ENCODE results near the gene STK39. TPM values are rescaled to one million over a fixed set of nuclear protein-coding genes. Genes with fewer than 3 reads are reported as not detected.
"Not testable (repeated sequence)": the region's sequence is repeated elsewhere in the genome, so short reads cannot be mapped to it uniquely, and the experiment has no call there.

The STK39 gene
- 28.3 TPM for polyA plus RNA-seq (2013, experiment 1 of 2; ENCODE audit: insufficient read length)
- 32.3 TPM for polyA plus RNA-seq (2013, experiment 2 of 2; ENCODE audit: insufficient read length)

DNA sequence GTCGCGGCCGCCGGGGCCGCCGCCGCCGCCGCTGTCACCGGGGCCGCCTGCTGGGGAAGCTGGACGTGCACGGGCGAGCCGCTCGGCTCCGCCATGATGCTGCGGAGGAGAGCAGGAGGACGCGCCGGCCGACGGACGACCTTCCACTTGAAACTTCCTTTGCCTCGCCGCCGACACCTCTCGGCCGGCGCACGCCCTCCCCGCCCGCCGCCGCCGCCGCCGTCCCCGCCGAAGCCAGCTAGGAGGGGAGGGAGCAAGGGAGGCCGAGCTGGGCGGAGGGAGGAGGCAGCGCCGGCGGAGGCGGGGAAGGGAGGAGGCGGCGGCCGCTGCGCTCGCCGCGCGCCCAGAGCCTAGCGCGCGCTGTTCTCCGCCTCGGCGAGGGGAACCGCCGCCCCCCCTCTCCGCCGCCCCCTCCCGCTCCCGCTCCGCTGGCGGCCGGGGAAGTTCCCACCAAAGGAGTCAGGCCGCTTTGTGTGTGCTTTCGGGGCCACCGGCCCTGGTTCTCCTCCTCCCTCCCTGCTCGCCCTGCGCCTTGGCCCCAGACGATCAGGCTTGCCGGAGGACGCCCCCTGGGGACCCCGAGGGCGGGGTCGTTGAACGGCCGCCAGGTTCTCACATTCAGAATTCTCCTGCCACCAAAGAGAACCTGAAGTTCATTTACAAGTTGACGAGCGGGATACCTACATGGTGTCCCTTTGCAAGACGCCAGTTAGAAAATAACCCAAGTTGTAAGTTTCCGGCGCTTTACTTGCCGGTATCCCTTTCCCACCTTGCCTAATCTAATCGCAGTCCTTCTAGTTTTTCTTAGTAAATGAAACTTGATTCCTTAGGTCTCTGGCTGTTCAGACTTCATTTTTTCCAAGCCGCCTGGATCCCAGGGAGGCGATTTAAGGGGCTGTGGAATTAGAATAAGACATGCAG lies at the start of gene STK39:
Gene STK39, minus strand, starts transcription at position 255 of the 921 bp plus-strand sequence. Its CDS starts 160 bp downstream, at position 95.
- DNase-seq = peak; percentile 84

DNA sequence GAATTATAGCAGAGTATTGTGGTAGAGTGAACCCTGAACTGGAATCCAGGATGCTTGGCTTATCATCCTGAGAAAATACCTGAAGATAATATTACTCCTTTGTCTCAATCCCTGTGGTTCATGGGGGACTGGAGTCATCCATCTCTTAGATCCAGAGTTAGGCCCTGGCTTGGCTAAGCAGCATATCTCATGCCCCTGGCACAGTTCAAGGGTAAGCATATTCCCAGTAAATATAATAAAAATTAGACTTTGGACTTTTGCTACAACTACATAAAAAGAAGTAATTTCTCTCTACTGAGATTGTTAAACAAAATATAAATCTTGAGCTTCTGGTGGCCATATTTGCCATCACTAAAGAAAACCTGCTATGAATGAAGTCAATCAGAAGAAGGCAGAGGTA lies 47.7 kb upstream of the STK39 start:
- no peak for DNase-seq

DNA sequence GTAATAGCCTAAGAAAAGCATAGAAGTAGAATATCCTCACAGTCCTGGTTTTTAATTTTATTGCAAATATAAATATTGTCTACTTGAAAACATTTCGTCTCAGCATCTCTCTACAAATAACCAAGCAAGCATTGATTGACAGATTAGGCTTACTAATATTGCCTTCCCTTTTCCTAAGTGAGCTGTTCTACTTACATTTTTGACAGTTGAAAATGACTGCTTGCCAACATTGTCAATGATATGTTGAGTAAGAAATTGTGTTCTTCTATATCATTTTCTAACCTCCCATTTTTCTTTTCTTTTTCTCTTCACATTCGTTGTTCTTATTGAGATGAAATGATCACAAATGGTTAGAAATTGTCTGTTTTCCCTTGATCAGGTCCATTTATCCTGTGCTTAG lies 47.0 kb upstream of the STK39 start:
- no peak for DNase-seq

DNA sequence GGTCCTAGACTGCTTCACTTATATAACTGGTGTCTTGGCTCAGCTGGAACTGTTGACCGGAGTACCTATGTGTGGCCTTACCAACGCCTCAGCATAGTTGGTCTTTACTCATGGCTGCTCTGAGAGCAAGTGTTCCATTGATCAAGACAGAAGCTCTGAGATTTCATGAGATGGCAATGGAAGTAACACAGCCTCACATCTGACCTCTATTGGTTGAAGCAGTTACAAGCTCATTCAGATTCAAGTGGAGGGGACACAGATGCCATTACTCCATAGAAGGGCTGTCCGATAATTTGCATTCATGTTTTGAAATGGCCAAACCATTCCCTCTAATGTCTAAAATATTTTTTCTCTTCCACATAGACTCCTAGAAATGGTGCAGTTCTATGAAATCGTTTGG lies 46.4 kb upstream of the STK39 start:
- no peak for DNase-seq

DNA sequence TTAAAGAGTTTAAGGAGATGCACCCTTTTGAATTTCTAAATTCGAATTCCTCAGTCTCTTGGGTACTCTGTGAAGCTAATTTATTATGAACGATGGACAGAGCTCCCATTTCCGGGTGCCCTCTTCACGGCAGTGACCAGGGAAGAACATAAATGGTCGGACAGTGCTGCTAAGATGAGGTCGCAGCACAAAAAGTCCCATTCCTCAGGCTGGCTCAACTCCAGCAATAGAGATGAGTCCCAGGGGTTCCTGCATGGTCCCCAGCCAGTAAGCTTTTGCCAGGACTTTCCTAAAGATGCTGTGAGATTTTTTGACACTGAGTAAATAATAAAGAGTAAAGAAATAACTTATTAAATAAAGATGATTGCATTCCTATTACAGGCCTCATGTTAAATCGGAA lies 43.0 kb upstream of the STK39 start:
- no peak for DNase-seq

DNA sequence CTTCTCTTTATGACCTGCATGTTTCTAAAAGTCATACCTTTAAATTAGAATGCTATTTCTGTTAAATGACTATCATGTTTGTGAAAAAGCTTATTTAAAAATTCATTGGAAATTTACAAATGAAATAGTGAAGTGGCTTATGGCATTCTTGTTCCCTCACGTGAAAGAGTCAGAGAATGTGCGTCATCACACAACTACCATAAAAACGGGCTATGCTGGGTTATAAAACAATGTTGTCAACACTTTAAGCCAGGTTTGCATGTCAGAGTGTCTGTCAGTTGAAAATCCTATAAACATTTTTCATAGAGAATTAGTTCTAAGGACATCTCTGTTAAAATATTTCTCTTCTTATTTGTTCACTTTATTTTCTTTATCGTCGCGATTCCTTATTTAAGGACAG lies 42.5 kb upstream of the STK39 start:
- no peak for DNase-seq

DNA sequence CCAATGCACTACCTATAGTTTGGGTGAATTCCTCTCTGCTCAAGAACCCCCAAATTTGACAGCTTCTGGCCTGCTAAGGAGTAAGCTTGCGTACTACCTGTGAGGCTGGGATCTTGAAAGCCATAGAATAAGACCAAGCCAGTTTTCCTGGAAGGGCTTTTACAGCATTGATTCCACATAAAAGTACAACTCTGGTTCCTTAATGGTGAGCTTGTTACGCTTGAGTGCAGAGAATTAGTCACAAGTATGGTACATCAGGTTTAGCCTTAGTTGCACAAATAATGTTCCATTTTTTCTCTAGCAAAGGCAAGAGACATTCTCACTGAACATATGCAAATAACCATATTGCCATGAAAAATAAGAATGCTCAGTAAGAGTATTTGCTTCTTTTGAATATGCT lies 39.1 kb upstream of the STK39 start:
- no peak for DNase-seq

DNA sequence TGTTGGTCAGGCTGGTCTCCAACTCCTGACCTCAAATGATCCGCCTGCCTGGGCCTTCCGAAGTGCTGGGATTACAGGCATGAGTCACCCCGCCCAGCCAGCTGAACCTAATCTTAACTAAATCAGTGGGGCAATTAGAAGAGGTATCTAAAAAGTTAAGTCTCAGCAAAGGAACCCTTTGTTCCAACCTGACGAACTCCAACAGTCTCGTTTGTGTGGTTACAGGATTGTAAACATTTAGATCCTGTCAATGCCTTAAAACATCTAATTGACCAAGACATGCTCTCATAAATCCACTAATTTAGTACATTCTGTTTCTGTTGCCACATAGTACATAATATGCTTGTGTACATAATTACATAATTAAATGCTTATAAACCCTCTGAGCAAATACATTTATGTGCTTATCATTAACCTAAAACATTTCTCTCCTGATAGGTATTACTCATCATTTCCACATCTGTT lies 31.1 kb upstream of the STK39 start:
- DNase-seq = no peak

DNA sequence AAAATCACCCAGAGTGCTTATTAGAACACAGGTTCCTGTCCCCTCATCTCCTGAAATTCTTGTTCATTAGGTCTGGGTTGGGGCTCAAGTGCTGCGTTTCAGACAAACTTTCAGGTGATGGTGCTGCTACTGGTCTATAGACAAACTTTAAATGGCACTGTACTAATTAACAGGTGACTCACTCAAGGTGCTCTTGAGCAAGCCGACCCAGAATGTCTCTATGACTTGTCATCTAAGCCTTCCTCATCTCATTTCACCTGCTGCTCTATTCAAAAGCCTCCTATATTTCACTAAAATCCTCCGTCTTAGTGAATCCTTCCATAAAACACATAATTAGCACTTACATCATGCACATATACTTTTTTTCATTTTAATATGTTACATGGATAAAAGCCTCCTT lies 29.9 kb upstream of the STK39 start:
- DNase-seq = no peak

DNA sequence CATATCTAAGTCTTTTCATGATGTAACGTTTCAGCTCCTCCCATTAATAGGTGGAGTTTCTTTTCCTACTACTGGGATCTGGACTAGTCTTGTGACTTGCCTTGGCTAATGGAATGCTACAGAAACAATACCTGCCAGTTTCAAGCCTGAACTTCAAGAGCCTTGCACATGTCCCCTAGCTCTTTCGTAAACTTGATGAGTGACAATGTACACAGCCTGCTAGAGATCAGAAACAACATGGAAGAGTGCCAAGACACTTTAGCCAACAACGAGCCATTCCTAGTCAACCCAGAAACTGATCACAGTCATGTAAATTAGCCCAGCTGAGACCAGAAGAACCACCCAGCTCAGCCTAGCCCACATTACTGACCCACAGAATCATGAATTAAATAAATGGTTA lies 24.8 kb upstream of the STK39 start:
- DNase-seq = no peak

DNA sequence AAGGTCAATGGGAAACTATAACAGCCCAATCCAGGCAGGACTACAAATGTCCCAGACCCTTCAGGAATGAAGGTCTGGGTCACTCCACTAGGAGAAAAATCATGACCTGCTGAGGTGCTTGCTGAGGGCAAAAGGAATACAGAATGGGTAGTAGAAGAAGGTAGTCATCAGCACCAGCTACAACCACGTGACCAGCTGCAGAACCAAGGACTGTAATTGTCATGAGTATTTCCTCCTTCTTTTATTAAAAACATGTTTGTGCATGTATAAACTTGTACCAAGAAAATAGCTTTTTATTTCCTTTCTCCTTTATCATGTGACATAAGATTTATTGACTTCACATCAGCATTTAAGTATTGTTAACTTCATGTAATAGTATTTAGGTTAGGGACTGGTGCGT lies 15.5 kb upstream of the STK39 start:
- not testable (repeated sequence) for DNase-seq

DNA sequence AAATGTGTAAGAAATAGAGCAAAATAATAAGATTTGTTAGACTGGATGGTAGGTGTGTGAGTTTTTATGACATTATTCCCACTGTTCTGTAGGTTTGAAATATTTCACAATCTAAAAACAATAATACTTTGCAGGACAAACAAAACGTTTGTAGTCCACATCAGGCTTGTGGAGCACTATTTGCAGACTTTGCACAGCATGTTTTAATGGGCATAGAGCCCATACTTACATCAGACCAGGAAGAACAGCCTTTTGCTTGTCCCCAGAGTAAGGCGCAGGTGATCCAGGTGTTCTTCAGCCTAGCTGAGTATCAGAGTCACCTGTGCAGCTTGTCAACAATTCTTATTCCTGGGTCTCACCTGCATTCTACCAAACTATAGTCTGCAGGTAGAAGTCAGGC lies 9.1 kb upstream of the STK39 start:
- DNase-seq = no peak

DNA sequence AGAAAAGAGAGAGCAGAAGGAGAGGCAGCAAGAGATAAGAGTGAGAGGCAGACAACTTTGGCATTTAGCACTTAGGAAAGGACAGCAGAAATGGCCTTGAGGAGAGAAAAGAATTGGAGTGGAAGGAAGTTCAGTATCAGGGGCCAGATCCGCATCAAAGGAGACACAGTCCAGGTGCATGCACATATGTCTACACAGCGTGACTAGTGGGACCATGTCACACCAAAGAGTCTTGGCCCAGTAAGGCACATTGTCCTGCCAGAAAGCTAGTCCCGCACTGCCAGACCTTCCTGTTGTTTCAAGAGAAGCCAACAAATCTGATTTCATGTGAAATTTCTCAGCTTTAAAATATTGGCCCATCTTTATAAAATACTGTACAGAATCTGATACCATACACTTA lies 8.5 kb upstream of the STK39 start:
- no peak for DNase-seq

DNA sequence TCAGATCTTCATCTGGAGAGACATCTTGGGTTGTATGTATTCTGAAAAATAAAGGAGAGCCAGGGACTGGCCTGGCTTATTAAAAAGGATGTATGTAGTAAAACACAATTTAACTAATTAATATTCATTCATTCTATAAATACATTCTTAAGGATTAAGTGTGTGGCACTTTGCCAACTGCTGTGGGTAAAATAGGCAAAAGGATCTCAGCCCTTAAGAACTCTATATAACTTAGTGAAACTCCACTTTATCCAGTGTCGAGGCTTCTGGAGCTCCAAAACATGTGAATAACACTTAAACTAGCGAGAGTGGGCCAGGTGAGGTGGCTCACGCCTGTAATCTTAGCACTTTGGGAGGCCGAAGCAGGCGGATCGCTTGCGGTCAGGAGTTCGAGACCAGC lies 7.7 kb upstream of the STK39 start:
- DNase-seq = no peak

DNA sequence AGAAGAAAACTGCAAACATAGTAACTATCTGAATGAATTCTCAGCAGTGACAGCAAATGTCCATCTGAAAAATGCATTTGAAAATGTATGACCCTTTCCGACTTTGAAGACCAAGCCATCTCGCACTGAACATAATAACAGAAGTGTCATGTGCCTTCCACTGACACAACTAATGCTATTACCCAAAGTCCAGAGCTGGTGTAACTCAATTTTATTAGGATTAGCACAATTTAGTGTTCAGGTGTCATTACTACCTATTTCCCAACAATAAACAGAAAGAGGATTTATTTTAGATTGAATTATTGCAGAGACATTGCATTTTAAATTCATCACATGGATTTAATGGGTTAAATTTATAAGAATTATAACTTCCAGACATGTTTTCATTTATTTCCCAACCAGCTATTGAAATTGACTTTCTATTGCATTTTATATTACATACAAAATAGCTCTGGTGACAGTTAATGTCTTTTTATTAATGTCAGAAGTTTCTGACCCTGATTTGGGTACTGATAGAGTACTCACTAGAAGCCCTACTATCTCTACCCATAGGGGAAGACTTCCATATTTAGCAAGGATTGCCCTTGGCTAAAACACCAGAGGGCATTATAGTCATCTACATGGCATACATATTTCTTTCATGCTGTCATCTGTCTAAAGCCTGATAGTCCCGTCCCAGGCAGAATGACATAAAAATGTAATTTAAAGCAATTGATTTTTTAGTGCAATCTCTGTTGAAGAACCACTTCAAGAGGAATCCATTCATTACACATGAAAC lies 7.0 kb upstream of the STK39 start:
- DNase-seq = peak; percentile 85

DNA sequence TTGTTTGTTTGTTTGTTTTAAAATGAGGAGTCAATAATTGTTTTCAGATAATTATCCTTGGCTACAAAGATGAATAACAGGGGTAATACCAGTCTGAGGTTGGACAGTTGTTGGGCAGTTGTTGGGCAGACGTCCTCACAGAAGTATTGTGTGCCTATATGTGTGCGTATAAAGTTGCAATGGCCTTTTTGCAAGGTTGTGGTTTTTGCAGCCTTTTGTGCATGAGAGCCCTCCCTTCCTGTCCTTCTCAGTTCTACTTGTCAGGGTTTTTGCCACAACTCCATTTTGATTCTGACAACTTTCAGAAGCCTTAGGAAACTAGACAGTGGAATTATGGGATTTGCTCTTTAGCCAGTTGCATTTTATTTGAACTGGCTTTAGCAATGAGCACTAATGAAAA lies 6.0 kb upstream of the STK39 start:
- no peak for DNase-seq

DNA sequence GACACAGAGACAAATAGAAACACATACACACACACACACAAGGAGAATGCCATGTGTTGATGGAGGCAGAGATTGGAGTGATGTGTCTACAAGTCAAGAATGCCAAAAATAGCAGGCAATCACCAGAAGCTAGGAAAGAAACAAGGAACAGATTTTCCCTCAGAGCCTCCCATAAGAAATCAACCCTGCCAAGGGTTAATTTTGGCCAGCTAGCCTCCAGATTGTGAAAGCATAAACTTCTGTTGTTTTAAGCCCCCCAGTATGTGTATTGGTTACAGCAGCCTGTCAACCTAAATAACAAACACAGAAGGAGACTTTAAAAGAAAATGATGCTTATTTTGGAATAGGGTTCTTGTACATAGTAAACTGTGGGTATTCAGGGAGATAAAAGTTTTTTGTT lies 5.6 kb upstream of the STK39 start:
- DNase-seq = no peak

DNA sequence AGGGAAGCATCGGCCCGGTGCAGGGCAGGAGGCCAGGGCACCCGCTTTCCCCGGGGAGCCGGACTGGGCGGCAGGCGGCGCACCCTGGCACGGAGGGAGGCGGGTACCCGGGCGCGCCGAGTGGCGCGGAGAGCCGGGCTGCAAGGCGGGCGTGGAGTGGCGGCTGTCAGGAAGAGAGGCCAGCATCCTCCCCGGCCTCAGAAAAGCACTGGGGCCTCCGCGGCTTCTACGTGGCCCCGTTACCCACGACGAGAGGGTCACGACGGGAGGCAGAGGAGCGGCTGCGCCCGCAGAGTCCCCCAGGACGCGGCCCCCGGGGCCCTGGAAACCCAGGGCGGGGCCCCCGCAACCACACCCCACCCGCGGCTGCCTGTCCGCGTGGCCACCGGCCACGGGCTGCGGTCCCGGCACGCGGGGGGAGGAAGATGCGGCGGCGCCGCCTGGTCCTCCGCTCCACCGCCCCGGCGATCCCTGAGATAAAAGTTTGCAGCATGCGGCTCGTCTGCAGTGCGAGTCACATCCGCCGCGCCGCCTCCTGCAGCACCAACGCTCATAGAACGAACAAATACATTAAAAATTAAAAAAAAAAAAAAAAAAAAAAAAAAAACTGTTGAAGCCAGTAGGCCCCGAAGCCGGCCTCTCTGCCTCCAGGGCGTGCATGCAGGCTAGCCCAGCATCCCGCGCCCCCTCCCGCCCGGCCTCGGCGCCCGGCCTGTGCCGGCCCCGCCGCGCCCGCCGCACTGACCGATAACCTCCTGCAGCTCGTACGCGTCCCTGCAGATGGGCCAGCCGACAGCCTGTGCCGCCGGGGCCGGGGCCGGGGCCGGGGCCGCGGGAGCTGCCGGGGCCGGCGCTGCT lies 683 bp downstream of the STK39 start:
- peak; percentile 73 for DNase-seq

DNA sequence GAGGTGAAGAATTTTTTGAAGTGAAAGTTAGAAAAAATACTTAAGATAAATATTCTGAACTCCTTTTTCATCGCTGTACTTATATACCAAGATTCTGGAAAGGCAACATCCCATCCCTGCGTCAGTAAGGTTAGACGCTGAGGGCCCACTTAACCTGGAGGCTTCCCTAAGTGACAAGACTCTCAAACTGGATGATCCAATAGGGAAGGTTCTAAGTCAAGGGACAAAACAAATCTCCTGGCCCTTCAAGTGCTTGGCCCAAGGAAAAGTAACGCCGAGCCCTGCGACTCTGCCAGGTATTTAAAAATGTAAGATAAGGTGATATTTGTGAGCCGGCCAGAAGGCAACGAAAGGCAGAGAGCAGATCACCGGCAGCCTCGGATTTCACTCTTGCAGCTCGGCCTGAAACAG lies 1.3 kb downstream of the STK39 start:
- DNase-seq = no peak

DNA sequence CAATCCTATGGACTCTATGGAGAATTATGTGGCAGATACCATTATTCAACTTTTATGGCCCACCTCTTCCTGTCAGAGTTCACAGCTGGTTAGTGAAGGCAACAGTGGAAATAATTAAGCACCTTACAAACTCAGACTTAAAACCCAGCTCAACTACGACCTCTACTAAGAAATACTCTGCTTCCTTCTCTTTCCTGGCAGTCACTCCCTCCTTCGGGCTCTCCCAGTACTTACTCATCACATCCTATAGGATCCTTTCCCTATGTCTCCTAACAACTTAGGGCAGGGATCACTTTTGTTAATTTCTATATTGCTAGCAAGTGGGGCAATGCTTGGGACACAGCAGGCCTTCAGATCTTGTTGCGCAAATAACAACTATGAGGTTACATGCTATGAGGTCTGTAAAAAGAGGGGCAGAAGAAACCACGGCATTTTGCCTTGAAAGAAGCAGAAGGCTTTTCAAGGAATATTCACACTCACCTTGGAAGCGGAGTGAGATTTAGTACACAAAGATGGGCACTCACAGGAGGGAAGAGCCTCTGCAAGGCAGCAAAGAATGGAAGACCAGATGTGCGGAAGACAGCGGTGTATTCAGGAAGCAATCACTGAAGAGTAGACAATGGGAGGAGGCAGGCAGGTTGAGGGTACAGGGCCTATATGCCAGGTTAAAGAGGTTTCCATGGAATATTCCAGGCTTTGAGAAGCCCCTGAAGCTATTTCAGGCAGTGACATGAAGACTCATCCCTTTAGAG lies 2.1 kb downstream of the STK39 start:
- no peak for DNase-seq

DNA sequence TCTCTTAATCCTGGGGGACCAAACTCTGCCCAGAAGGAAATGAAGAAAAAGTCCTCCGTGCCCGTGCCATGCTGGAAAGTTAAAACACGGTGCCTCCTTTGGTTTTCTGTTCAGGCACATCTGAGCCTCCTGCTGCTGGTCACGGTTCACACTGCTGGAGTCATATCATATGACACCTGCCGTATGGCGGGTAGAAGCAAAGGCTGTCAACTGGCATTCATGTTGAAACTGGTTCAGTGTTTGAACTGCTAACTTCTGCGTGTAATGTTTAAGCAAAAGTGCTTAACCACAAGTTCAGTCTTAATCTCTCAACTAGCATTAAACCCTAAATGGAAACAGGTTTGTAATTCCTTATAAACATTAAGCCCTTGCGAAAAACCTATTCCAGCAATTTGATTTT lies 3.1 kb downstream of the STK39 start:
- DNase-seq = no peak

DNA sequence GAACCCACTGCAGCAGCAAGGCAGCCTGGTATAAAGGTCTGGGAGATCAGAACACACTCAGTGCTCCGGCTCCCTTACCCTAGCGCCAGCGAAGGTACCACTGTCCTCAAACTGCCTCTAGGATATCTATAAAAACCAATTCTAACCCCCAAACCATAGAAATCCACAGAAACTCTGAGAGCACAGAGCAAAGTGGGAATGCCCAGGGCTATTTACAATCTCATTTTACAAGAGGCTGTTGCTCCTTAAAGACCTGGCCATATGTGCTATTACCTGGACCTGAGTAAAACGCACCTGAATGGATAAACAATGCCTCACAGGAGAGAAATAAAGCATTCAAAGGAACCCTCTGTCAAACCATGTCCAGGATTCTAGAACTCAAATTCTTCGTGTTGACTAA lies 4.3 kb downstream of the STK39 start:
- DNase-seq = no peak

Data from fibroblast of skin of back (primary cell).